Stimulated activated CD4-positive, alpha-beta T cell treated with anti-CD3 and anti-CD28 coated beads, TNF-alpha, amount 100 ng/mL, for 4 hours (primary cell): ENCODE results near the gene NTM.

Experiments used
- DNase-seq, 3 experiments: peaks; one replicate each; pipeline ENCODE4 v3.0.0-alpha.2; 2020; ENCODE audit warnings: low read depth in 3 of 3

Gene NTM

DNA sequence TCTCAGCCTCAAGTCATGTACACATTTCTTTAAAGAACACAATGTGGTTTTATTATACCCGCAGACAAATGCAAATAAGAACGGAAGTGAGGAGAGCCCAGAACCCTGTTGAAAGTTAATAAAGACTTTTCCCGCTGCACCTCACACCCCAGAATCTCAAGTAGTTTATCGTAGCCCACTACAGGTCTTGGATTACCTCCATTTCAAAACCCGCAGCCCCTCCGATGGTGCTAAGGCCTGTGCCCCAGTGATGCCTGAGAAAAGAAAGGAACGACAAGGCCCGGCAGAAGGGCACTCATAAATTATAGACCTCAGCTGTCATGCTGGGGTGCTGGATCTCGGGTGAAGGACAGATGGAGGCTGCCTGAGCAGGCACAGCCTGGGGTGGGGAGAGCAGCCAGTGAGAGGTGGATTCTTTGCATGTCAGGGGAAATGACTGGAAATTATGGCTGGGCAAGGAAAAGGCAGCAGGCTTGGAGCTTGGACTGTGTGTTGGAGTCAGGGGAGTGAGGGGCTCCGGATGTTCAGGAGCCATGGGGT lies 354.1 kb downstream of the NTM start:
- no peak for DNase-seq

DNA sequence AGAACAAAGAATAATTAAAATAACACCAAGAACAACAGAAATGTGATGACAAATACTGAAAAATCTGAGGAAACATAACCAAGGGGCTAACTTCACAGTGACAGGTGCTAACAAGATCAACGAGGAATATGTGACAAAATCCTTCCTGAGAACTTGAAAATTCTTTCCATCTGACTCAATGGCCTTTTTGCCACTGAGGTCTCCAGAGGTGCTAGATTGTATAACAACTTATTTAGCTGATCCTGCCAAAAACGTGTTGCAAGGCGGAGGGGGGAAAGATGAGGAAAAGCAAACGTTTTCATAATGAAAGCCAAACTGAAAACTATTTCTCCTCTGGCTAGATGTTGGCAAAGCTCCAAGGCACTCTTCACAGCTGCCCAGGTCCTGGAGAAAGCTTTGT lies 364.5 kb downstream of the NTM start:
- DNase-seq: no peak

DNA sequence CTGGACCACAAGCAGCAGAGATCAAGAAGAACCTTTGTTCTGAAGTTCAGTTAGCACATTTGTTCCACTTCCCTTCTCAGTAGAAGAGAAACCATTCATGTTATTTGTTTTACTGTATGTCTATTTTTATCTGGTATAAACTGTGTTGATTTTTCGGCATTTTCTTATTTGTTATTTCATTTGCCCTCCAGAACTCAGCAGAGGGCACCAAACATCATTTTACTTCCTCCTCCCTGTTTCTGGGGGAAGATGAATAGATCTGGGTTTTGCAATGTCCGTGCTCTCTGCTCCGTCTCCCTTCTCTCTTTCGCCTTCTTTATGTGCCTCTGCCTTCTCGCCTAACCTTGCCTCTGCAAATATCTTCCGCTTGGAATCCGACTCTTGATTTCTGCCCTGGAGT lies 366.9 kb downstream of the NTM start:
- DNase-seq: no peak

DNA sequence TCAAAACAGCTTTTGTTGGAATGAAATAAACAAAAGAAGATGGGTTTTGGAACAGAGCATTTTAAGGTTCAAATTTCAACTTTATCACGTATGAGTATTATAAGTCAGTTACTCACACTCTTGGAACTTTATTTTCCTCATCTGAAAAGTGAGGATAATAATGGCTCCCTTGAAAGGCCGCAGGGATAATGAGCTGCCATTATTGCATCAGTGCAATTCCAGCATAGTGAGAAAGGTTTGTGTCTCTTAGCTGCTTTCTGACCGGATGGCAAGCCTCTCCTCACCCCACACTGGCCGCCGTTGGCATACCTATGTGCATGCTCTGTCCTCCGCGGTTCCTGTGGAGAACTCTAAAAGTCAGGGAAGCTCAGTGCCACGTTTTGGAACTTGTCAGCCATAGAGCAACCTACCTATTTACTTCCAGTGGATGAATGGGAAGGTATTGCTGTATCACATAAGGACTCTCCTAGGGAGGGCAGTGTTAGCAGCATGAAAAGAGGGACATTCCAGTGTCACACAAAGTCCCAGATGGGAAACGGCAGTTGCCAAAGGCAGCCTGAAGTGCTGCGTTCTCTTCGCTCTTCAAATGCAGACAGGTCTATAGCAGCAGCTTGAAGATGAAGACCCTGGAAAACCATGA lies 368.9 kb downstream of the NTM start:
- no peak for DNase-seq

DNA sequence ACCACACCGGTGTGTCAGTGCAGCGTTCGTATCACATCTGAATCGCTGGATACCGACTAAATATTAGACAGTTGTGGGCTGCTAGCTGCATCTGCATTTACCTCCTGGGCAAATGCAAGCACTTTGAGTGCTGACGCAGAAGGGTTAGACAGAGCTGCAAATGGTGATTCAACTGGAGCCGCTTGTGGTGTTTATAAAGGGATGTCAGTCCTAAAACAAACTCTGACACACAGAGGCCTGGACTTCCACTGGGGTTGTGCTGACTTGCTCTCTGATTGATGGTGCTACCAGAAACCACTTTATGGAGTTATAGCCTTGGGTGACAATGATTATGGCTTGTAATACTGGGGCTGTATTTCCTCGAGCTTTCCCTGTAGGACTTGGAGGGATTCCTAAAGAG lies 374.4 kb downstream of the NTM start:
- DNase-seq: no peak

DNA sequence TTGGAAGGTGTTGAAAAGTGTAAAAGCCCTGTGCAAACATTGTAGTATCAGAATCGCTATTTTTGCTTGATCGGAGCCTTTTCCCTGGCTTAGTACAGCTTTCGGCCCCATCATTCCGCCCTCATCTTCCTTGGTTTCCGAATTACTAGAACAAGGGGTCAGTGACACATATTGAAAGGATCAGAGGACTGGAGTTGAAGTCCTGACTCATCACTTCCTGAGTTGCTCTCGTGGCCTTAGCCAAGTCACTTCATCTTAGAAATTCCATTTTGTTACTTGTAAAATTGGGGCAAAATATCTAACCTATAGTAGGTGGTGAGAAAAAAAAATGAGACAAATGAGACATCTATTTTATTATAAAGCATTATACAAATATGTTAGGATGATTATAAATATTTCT lies 375.0 kb downstream of the NTM start:
- no peak for DNase-seq

DNA sequence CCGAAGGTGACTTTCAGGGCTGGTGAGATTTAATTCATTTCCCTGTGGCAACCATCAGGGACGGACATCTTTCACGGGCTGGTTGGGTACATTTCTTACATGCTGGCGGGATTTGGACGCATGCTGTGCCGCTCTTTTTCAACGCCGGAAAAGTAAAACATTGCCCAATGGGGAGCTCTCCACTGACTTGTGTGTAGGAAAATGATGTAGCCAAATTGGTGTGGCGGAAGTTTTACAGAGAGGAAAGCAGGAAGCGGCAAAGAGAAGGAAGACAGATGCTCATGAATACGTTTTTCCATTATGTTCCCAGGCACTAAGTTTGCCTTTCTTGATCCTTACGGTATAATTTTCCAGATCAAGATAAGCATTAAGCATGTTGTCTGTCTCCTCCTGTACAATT lies 375.8 kb downstream of the NTM start:
- DNase-seq: no peak

DNA sequence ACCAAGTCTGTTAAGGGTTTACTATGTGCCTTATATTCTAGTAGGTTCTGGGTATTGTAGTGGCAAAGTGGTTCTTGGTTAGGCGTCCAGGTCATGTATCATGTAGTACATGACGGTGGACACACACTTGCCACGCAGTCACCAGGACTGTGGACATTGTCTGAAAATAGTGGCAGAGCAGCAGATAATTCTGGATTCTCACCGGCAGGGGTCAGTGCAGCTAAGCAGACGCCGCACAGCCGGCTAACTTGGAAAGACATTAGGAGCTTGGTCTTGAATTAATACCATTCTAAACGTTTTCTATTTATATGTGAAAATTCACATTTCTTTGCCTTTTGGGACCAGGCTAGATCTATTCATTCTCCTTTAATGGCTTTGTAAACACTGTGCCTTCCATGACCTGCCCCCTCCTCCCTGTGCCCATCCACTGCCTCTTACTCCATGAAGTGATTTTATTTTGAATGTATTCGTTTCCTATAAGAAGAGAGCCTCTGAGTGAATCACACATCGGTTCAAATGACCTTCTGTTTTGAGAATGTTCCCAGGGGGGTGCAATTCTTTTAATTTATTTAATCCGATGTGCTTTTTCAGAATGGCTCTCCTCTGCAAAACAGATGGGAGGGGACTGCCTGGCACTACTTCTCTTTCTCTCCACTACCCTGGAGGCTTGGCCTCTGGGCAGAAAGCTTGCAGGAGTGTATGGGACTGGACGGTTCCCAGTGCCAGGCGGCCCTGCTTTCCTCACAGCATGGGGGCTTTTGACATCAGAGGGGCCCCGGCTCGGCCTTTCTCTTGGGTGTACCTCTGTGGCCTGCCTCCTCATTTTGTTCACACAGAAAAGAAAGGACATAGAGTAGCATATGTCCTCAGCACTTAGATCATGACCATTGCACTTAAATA lies 378.0 kb downstream of the NTM start:
- DNase-seq: peak in 1 of 3 experiments; percentile 4

DNA sequence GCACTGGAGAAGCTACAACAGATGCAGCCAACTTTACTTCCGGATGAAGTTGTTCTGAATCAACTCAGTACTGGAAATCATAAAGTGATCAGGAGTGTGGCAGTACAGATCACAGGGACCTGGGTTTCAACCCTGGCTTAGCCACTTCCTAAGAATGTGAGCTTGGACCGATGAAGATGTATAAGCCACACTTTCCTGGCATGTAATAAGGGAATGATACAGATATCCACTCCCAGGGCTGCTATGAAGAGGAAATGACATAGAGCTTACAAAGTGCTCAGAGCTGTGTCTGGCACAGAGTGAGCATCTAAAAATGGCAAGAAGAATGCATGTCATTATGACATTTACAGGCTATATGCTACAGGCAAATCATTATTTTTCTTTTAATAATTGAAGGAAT lies 378.7 kb downstream of the NTM start:
- DNase-seq: no peak

DNA sequence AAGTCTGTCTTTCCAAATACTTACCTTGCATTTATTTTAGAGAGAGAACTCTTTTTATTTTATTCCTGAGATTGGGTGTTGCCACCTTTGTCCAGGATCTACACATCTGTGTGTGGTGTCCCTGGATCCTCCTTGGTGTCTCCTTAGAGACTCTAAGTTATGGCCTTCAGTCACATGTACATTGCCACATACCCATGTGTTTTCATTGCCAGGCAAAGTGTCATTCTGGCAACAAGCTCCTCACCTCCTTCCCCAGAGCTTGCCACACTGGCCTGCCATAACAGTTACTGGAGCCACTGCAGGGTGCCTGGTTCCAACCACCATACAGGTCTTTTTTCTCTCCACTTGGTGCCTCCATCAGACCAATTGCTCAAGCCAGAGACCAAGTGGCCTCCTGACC lies 379.7 kb downstream of the NTM start:
- DNase-seq: no peak

DNA sequence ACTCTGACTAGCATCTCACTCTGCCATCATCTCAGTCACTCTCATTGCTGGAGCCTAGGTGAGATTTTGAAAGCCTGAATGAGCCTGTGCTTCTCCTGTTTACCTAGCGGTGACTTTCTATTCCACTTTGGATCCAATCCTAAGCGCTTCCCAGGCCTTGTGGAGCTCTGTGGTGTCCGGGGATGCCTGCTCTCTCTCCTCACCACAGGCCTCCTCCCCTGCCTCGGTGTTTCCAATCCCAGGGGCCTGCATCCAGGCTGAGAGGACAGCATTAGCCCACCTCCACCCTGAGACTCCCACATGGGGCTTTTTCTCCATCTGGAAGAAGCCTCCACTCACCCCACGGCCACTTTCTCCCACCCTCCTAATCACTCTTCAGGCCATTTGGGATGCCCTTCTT lies 380.3 kb downstream of the NTM start:
- no peak for DNase-seq

DNA sequence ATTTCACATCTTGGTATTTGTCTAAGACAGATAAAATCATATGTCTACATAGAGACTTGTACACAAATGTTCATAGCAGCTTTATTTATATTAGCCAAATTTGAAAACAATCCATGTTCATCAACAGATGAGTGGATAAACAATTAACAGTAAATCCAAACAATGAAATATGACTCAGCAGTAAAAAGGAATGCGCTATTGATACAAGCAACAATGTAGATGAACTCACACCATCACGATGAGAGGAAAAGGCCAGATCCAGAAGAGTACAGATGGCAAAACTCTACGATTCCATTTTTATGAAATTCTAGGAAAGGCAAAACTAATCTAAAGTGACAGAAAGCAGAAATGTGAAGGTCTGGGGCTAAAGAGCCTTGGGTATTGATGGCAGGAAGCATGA lies 384.3 kb downstream of the NTM start:
- DNase-seq: no peak

DNA sequence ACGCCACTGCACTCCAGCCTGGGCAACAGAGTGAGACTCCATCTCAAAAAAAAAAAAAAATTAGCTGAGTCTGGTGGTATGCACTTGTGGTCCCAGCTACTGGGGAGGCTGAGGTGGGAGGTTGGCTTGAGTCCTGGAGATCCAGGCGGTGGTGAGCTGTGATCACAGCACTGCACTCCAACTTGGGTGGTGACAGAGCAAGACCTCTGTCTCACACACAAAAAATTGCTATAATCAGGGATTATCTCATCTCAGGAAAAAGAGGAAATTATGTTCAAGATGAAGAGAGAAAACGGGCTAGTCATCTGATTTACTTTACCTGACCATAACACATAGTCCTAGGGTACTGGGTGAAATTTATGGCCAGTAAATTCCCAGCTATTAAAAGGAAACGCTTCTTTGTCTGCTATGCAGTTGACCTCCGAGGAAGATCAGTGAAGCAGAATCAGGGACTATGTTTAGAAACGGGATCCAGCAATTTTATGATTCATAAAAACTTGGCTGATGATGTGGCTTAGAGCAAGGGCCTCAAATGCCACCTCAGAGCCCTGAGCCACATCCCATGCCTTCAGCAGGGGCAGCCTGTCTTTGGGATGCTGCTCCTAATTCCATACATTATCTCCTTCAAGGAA lies 386.2 kb downstream of the NTM start:
- DNase-seq: no peak

DNA sequence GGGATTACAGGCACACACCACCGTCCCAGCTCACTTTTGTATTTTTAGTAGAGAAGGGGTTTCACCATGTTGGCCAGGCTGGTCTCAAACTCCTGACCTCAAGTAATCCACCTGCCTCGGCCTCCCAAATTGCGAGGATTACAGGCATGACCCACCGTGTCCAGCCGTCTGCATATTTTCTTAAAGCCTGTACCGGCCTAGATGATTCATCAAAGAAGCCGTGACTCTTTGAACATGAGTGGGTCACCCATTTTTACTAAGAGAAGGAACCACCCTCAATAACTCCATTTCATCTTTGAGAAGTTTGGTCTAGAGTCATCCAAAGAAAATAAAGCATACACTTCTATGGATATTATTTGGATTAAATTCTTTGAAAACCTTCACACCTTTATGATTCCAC lies 388.3 kb downstream of the NTM start:
- DNase-seq: no peak

DNA sequence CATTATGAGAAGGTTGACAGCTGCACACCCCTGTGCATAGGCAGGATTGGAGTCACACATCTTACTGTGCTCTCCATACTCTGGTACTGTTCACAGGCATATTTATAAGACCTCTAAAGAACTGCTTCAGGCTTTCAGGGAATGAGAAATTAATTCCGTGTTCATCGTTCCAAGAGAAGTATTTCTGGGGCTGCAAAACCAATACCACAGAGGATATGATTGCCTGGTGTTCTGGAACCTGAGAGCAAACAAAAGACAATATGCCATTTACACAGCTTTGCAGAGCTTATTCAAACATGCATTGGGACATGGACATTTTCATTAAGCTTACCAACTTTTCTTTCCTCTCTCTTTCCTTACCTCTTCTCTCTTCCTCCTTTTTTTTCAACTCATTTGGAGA lies 388.7 kb downstream of the NTM start:
- DNase-seq: no peak

DNA sequence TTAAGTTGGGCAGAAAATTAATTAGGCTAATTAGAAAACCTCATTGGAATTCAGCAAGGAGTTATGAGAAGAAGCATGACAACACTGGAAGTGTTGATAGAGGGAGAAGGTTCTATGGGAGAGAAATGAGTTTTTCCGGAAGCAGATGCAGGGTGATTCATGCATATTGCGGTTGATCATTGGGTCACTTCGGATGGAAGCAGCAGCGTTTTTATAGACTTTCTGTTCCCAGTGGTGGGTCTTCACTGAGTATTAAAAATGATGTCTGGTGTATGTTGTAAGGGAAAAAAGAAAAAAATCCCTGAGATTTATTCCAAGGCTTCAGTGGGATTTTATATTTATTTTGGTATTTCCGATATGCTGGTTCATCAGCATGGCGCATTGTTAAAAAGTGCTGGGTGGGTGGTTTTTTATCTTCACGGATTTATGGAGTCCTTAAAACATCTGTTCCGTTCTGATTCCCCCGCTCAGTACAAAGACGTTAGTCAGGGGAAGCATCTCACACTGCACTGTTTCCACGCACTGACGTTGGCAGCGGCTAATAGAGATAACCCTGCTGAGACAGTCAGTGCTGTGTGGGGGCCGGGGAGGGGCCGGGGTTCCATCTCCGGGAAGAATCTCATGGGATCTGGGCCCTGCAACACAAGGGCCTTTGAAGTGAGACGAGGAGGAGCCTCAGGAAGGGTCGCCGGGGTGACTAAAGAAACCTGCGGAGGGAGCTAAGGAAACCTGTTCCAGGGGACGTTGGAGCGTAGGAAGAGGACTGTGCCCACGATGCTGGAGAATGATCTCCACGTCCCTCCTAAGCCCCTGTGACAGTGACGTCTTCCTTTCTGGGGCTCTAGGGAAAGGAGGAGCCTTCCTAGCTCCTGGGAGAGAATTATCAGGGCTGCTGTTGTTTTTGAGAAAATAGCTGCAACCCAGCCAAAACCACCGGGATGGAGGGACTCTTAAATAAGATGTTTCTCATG lies 390.0 kb downstream of the NTM start:
- no peak for DNase-seq

DNA sequence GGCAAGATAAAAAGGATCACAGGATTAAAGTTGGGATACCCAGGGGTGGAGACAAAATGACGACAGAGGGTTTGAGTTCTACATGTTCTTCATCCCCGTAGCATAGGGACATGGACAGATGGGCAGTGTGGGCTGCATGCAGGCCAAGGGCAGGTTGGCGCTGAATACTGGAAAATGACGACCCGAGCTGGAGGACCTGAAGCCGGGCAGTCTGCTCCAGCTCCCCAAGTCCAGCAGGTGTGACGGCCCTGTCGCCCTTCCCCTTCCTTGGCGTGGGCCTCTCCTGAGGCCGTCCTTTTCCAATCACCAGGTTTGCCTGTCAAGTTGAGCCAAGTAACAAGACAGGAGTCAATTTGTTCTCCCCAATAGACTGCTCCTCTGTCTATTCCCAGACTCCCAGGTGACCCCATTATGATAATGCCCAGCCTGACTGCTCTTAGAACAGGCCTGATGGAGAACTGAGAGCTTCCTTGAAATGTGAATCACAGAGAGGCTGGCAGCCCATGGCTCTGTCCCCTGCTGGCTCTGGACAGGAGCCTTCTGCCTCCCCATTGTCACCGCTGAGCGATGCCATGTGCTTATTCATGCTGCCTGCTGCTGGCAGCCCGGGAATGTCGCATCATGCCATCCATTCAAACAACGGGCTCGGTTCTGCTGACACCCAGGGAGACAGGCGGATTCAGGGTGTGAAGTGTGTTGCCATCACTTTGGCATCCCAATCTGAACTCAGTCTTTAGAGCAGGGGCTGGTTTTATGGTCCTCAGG lies 392.1 kb downstream of the NTM start:
- DNase-seq: no peak

DNA sequence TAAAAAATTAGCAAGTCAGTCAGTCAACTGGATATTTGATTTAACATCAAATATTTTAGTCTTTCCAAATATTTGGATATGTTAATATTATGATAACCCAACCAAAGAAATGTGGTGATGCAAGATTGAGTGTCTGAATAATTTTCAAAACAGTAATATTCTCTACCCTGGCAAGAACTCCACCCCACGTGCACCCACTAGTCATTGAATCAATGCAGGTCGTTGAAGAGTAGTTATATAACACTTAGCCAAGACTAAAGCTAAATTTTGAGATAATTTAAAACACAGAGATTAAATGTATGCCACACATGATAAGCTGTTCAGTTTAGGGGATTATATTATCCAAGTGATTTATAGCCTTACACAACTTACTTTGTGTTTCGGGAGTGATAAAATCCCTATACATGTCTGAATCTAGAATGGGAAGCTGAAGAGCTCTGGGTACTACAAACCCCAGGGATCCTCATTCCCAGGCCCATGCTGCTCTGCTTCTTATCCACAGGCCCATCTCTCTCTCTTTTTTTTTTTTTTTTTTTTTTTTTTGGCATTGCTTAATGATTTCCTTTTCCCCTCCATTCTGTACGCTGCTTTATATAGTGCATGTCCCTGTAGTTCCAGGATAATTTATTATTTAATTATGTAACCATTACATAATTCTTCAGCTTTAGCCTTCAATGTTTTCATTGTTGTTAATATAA lies 392.9 kb downstream of the NTM start:
- DNase-seq: no peak

DNA sequence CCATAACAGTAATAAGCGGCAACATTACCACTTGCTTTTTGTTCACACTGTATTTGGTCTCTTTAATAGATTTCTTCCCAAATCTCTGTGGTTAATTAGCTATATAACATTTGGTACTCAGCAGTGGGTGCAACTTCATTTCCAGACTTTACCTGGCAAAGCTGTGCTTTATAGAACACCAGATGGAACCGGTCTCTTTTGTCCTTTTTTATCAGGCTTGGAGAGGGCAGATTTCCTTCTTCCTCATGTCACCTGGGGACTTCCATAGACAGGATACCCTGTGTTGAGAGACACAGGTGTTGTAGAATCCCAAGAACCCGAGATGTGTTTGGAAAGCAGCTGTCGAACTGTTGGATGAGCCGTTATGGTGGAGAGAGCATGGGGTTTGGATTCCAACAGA lies 393.7 kb downstream of the NTM start:
- no peak for DNase-seq

DNA sequence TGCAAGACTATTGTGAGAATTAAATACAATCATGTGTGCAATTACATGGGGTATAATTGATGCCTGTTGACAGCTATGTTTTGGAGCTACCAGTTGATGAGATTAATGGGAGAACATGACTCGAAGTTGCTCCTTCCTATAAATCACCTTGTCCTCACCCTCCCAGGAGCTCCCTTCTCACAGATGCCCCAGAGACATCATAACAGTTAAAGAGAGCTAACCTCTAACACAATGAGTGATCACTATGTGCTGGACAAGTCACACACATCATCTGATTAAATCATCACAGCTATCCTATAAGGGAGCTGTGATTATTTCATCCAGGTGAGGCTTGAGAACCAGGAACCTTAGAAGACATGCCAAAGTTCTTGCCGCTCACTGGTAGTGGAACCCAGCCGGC lies 394.2 kb downstream of the NTM start:
- DNase-seq: no peak
